Medulla oblongata (tissue), 1 donor: Measurements from ENCODE around the gene ADAM22.
A peak's percentile ranks its signal among the peaks of the same experiment; 100 is the strongest.
"Not testable (repeated sequence)": the region's sequence is repeated elsewhere in the genome, so short reads cannot be mapped to it uniquely, and the experiment has no call there.

Source experiments
- DNase-seq: peaks from one replicate; pipeline ENCODE4 v3.0.0-alpha.2; 2015; ENCODE audit errors: extremely low spot score

Gene ADAM22, protein sequence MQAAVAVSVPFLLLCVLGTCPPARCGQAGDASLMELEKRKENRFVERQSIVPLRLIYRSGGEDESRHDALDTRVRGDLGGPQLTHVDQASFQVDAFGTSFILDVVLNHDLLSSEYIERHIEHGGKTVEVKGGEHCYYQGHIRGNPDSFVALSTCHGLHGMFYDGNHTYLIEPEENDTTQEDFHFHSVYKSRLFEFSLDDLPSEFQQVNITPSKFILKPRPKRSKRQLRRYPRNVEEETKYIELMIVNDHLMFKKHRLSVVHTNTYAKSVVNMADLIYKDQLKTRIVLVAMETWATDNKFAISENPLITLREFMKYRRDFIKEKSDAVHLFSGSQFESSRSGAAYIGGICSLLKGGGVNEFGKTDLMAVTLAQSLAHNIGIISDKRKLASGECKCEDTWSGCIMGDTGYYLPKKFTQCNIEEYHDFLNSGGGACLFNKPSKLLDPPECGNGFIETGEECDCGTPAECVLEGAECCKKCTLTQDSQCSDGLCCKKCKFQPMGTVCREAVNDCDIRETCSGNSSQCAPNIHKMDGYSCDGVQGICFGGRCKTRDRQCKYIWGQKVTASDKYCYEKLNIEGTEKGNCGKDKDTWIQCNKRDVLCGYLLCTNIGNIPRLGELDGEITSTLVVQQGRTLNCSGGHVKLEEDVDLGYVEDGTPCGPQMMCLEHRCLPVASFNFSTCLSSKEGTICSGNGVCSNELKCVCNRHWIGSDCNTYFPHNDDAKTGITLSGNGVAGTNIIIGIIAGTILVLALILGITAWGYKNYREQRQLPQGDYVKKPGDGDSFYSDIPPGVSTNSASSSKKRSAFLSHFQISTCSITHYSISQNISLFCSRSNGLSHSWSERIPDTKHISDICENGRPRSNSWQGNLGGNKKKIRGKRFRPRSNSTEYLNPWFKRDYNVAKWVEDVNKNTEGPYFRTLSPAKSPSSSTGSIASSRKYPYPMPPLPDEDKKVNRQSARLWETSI

DNA sequence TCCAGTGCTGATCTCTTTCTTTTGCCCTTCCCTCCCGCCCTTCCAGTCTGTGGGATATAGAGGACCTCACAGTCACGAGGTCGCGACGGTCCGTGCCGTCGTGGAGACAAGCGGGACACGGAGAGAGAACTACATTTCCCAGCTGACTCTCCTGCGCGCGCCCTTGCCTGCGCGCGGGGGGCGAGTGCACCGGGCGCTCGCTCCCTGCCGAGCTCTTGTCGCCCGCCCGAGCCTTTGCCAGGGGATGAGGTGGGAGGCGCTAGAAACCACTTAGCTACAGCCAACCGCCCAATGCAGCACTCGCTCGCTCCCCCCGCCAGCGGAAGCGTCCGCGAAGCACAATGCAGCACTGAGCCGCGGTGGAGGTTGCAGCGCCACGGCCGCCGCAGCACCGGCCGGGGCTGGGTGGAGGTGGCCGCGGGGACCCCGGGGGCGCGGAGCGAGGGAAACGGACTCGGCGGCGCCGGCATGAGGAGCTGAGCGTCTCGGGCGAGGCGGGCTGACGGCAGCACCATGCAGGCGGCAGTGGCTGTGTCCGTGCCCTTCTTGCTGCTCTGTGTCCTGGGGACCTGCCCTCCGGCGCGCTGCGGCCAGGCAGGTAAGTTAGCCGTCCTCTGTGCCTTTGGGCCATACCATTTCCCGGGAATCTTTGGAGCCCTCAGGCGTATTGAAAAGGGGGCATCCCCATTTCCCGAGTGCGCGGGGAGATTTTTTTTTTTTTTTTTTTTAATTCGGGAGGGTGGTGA lies at the start of gene ADAM22:
TSS of gene ADAM22 (plus strand) at position 299 of the 746 bp plus-strand sequence. CDS start at position 514, 215 bp downstream.
- peak; percentile 96 for DNase-seq

- DNase-seq: no peak
Observed at GRCh38 chr7:87885018-87885417, 49.0 kb upstream of the ADAM22 start.

- peak; percentile 61 for DNase-seq
Observed at GRCh38 chr7:87886875-87887274, 47.2 kb upstream of the ADAM22 start.

DNA sequence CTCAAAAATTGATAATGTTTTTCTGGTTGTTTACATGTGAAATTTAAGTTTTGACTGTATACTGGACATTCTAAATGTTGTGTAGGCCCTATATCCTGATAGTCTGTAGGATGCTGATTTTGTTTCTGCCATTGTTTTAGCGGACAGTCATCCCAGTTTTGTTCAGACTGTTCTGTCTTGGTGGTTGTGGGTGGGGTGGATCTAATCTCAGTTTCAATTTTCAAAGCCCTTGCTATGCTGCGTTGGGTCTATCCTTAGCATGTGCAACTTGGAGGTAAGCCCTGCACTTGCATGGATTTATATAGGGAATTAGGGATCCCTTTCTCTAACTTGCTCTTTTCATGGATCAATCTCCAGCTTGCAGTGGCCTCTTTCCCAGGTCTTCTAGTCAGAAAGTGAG lies 38.7 kb upstream of the ADAM22 start:
- no peak for DNase-seq

DNA sequence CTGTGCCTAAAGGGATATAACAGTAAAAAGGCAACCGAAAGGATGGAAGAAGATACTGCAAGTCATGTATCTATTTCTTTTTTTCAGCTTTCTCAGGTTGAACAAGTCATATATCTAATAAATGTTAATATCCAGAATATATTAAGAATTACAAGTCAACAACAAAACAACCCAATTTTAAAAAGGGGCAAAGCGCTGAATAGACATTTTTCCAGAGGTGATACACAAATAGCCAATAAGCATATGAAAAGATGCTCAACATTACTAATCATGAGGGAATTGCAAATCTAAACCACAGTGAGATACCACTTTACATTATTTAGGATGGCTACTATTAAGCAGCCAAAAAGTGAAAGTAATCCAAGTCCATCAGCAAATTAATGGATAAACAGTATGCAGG lies 34.8 kb upstream of the ADAM22 start:
- DNase-seq: no peak

GRCh38 chr7:87907136-87907906 lies 26.7 kb upstream of the ADAM22 start:
- DNase-seq: not testable (repeated sequence)

- not testable (repeated sequence) for DNase-seq
Observed at GRCh38 chr7:87908814-87909213, 25.2 kb upstream of the ADAM22 start.

GRCh38 chr7:87912121-87912520 lies 21.9 kb upstream of the ADAM22 start:
- no peak for DNase-seq

GRCh38 chr7:87918740-87919139 lies 15.3 kb upstream of the ADAM22 start:
- DNase-seq: no peak

- no peak for DNase-seq
Observed at GRCh38 chr7:87919875-87920274, 14.2 kb upstream of the ADAM22 start.

- no peak for DNase-seq
Observed at GRCh38 chr7:87920578-87920977, 13.5 kb upstream of the ADAM22 start.

- not testable (repeated sequence) for DNase-seq
Observed at GRCh38 chr7:87922759-87923395, 11.2 kb upstream of the ADAM22 start.

- no peak for DNase-seq
Observed at GRCh38 chr7:87926581-87927461, 7.2 kb upstream of the ADAM22 start.

DNA sequence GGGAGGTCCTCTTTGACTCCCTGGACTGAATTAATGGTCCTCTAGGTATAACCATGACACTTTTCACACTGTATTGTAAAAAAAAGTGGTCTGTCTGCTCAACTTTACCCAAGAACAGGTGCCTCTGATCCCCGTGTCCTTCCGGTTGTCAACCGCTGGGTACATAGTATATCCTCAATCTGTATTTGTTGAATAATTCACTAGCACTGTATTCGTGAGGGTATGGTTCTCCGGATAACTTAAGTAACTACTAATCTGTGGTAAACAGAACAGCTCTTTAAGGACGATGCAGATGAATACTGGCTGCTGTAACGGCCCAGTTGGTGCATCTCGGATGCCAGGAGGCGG lies 472 bp upstream of the ADAM22 start:
- no peak for DNase-seq

GRCh38 chr7:87934699-87935383 lies 790 bp downstream of the ADAM22 start:
- peak; percentile 62 for DNase-seq

DNA sequence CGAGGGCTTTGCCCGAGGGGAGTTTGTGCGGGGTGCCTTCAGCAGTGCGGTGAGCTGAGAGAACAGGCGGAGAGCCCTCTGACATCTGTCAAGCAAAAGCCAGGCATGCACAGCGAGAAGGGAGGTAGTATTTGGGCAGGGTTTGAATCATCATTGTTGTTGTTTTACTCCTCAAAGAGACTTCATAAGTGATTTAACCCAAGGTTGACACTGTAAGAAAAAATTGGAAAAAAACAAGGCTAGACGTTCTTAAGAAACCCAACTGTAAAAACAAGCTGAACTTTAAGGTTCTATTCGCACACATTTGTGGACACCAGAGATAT lies 1.3 kb downstream of the ADAM22 start:
- DNase-seq: no peak

- no peak for DNase-seq
Observed at GRCh38 chr7:87941138-87941537, 7.1 kb downstream of the ADAM22 start.

- no peak for DNase-seq
Observed at GRCh38 chr7:87944547-87944946, 10.5 kb downstream of the ADAM22 start.

DNA sequence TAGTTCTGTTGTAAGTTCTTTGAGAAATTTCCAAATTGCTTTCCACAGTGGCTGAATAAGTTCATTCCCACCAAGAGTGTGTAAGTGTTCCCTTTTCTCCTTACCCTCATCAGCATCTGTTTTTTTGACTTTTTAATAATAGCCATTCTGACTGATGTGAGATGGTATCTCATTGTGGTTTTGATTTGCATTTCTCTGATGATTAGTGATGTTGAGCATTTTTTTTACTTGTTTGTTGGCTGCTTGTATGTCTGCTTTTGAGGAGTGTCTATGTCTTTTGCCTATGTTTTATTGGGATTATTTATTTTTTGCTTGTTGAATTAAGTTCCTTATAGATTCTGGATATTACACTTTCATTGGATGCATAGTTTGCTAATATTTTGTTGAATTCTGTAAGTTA lies 11.9 kb downstream of the ADAM22 start:
- not testable (repeated sequence) for DNase-seq
